SK-N-SH treated with all-trans-retinoic acid at 6 μM for 48 hours (cell line): ENCODE data around the gene MTA1.

Experiments
- ARNTL ChIP-seq: fragments of 450-650 bp; formaldehyde crosslinking; IDR thresholded peaks from 2 replicates; pipeline ENCODE4 v1.5.0; 2020; ENCODE audit warnings: low read depth, mild to moderate bottlenecking, moderate library complexity, borderline replicate concordance
- GLIS3 ChIP-seq: fragments of 250-450 bp; sonication (Bioruptor Pico); IDR thresholded peaks from 2 replicates; pipeline ENCODE4 v1.5.0; 2020; ENCODE audit warnings: mild to moderate bottlenecking, moderate library complexity
- ISL1 ChIP-seq: fragments of 250-450 bp; sonication (Bioruptor Pico); IDR thresholded peaks from 2 replicates; pipeline ENCODE4 v2.1.2; 2022; ENCODE audit warnings: mild to moderate bottlenecking, moderate library complexity
- OSR1 ChIP-seq: fragments of 250-450 bp; sonication (Bioruptor Pico); IDR thresholded peaks from 2 replicates; pipeline ENCODE4 v1.8.0; 2022; ENCODE audit warnings: moderate library complexity, mild to moderate bottlenecking, inconsistent platforms
- PATZ1 ChIP-seq: fragments of 250-450 bp; sonication (Bioruptor Pico); IDR thresholded peaks from 2 replicates; pipeline ENCODE4 v1.8.0; 2020; ENCODE audit warnings: mild to moderate bottlenecking, moderate library complexity, borderline replicate concordance
- PPARA ChIP-seq: fragments of 250-450 bp; sonication (Bioruptor Pico); IDR thresholded peaks from 2 replicates; pipeline ENCODE4 v1.5.0; 2020; ENCODE audit warnings: mild to moderate bottlenecking, borderline replicate concordance
- SNAI2 ChIP-seq: fragments of 250-450 bp; sonication (Bioruptor Pico); IDR thresholded peaks from 2 replicates; pipeline ENCODE4 v1.5.0; 2020; ENCODE audit warnings: mild to moderate bottlenecking, moderate library complexity
- TOX ChIP-seq: fragments of 250-450 bp; sonication (Bioruptor Pico); IDR thresholded peaks from 2 replicates; pipeline ENCODE4 v1.8.0; 2021; ENCODE audit warnings: mild to moderate bottlenecking, moderate library complexity, borderline replicate concordance
- TSHZ2 ChIP-seq: fragments of 250-450 bp; sonication (Bioruptor Pico); IDR thresholded peaks from 2 replicates; pipeline ENCODE4 v1.5.0; 2020; ENCODE audit warnings: mild to moderate bottlenecking, moderate library complexity
- ZFP3 ChIP-seq: fragments of 250-450 bp; sonication (Bioruptor Pico); IDR thresholded peaks from 2 replicates; pipeline ENCODE4 v1.5.0; 2020; ENCODE audit warnings: mild to moderate bottlenecking, moderate library complexity
- ZNF565 ChIP-seq: fragments of 450-650 bp; formaldehyde crosslinking; conservative IDR thresholded peaks from 2 replicates; pipeline ENCODE4 v1.5.0; 2020; ENCODE audit warnings: low read depth, mild to moderate bottlenecking, moderate library complexity
- ZNF70 ChIP-seq: fragments of 450-650 bp; formaldehyde crosslinking; IDR thresholded peaks from 2 replicates; pipeline ENCODE4 v1.5.0; 2020; ENCODE audit warnings: mild to moderate bottlenecking, moderate library complexity
- ZNF8 ChIP-seq: fragments of 450-650 bp; formaldehyde crosslinking; IDR thresholded peaks from 2 replicates; pipeline ENCODE4 v1.5.0; 2020; ENCODE audit warnings: mild to moderate bottlenecking, moderate library complexity

DNA sequence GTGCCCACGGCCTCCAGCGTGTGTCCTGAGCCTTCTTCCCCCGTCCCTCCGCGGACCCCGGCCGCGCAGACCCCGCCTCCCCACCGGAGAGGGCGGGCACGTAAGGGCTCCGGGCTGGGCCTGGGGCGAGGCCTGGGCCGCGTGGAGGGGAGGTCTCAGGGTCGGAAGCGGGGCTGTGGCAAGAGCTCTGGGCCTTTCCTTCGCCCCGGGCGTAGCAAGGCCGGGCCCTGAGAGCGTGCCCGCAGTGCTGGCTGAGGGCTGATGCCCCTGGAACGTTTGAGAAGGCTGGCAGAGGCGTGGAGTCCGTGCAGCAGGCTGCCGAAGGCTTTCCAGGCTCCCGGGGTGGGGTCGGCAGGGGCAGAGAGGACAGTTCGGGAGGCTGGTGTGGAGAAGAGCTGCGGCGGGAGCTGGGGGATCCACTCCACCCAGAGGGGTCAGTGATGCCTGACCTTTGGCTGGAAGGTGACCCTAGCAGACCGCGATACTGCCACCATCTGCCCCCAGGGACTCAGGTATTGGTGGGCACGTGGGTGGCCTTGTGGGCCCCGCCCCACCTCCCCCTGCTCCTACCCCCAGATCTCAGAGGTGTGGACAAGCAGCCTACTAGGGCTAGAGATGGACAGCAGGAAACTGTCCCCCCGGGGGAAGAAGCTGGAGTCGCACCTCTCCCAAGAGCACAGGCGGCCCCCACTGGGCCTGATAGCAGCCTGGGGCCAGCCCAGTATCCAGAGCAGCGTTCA lies 20.7 kb upstream of the MTA1 start:
- TF ChIP-seq PPARA (CRISPR knock-in tag), result no peak
- TF ChIP-seq ZNF8 (CRISPR knock-in tag), result no peak
- TF ChIP-seq ZFP3 (CRISPR knock-in tag), result no peak
- TF ChIP-seq SNAI2 (CRISPR knock-in tag), result no peak
- TF ChIP-seq TOX, result no peak
- TF ChIP-seq ZNF70 (CRISPR knock-in tag), result no peak
- no peak for TF ChIP-seq PATZ1
- no peak for TF ChIP-seq ZNF565
- TF ChIP-seq ARNTL (CRISPR knock-in tag), result no peak
- no peak for TF ChIP-seq OSR1 (CRISPR knock-in tag)
- TF ChIP-seq ISL1 (CRISPR knock-in tag), result no peak
- TF ChIP-seq TSHZ2 (CRISPR knock-in tag), result no peak
- TF ChIP-seq GLIS3 (CRISPR knock-in tag), result no peak
